COLO668 (cell line): Measurements from ENCODE around the gene ZNF615.
"Not testable (repeated sequence)": the region's sequence is repeated elsewhere in the genome, so short reads cannot be mapped to it uniquely, and the experiment has no call there.

Experiments
- DNase-seq: peaks from one replicate; lab custom pipeline; 2025; ENCODE audit not compliant: unreplicated experiment; lab: John Stamatoyannopoulos, UW

The ZNF615 gene

GRCh38 chr19:52007806-52008557, at the start of gene ZNF615:
Gene ZNF615, minus strand, starts transcription at chr19:52008211. Its CDS starts 4,500 bp downstream, at chr19:52003711.
- peak; percentile 87 for DNase-seq

DNA sequence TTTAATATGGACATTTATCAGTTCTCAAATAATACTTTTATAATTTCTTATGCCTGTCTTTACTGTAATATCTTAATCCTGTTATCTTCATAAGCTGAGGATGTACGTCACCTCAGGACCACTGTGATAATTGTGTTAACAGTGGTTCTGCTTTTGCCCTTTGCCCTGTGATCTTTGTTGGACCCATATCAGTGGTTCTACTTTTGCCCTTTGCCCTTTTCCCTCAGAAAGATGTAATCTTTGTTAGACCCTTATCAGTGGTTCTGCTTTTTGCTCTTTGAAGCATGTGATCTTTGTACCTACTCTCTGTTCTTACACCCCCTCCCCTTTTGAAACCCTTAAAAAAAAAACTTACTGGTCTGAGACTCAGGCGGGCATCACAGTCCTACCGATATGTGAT, 48.5 kb upstream of the ZNF615 start:
- not testable (repeated sequence) for DNase-seq

DNA sequence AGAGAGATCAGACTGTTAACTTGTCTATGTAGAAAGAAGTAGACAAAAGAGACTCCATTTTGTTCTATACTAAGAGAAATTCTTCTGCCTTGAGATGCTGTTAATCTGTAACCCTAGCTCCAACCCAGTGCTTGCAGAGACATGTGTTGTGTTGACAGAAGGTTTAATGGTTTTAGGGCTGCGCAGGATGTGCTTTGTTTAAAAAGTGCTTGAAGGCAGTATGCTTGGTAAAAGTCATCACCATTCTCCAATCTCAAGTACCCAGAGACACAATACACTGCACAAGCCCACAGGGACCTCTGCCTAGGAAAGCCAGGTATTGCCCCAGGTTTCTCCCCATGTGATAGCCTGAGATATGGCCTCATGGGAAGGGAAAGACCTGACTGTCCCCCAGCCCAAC, 43.7 kb upstream of the ZNF615 start:
- peak; percentile 8 for DNase-seq

GRCh38 chr19:52048555-52049501, 40.8 kb upstream of the ZNF615 start, which contains the start of gene ZNF432:
Gene ZNF432, minus strand, starts transcription at chr19:52048838. Its CDS starts 1,970 bp downstream, at chr19:52046868.
- DNase-seq, result peak; percentile 92

- no peak for DNase-seq
Observed at GRCh38 chr19:52039169-52039568, 31.2 kb upstream of the ZNF615 start.

GRCh38 chr19:52034051-52034728, 26.2 kb upstream of the ZNF615 start:
- DNase-seq, result no peak

DNA sequence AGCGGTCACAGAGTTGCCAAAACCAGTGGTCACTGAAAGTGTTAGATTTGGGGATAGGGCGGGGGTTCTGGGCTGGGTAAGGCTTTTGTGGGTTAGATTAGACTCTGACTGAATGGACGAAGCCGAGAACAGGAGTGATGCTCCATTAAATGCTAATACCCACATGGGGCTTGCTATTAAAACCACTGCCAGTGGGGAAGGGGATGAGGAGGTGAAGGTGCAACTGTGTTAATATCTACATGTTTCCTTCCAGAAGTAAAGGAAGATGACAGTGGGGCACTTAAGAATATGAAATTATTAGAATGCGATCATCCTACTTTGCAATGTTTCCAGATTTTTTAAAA, 20.7 kb upstream of the ZNF615 start:
- DNase-seq, result no peak

GRCh38 chr19:52028027-52028779, 20.2 kb upstream of the ZNF615 start, which contains the start of gene ZNF614:
Gene ZNF614, minus strand, starts transcription at chr19:52028379. Its CDS starts 2,634 bp downstream, at chr19:52025745.
- DNase-seq, result peak; percentile 88

DNA sequence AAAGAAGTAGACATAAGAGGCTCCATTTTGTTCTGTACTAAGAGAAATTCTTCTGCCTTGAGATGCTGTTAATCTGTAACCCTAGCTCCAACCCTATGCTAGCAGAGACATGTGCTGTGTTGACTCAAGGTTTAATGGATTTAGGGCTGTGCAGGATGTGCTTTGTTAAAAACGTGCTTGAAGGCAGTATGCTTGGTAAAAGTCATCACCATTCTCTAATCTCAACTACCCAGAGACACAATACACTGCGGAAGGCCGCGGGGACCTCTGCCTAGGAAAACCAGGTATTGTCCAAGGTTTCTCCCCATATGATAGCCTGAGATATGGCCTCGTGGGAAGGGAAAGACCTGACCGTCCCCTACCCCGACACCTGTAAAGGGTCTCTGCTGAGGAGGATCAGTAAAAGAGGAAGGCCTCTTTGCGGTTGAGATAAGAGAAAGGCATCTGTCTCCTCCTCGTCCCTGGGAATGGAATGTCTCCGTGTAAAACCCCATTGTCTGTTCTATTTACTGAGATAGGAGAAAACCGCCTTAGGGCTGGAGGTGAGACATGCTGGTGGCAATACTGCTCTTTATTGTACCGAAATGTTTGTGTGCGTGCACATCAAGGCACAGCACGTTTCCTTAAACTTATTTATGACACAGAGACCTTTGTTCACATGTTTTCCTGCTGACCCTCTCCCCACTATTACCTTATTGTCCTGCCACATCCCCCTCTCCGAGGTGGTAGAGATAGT, 18.4 kb upstream of the ZNF615 start:
- not testable (repeated sequence) for DNase-seq

GRCh38 chr19:52024478-52024877, 16.5 kb upstream of the ZNF615 start:
- not testable (repeated sequence) for DNase-seq

- DNase-seq, result no peak
Observed at GRCh38 chr19:52022193-52022592, 14.2 kb upstream of the ZNF615 start.

DNA sequence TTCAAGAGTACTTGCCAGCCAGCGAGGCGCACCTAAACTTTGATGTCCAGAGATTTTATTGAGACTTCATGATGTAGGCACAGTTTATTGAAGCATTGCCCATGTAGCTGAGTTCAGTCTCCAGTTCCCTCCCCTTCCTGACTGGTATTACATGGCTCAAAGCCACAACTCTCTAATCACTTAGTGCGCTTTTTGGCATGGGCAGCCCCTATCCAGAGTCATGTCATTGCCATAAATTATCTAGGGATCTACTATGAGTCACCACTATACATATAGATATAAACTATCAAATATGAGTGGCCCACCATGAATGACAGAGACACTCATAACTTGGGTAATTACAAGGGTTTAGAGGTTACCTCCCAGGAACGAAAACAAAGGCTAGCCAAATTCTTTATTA, 12.5 kb upstream of the ZNF615 start:
- DNase-seq, result no peak

GRCh38 chr19:52010674-52011073, 2.7 kb upstream of the ZNF615 start:
- no peak for DNase-seq

DNA sequence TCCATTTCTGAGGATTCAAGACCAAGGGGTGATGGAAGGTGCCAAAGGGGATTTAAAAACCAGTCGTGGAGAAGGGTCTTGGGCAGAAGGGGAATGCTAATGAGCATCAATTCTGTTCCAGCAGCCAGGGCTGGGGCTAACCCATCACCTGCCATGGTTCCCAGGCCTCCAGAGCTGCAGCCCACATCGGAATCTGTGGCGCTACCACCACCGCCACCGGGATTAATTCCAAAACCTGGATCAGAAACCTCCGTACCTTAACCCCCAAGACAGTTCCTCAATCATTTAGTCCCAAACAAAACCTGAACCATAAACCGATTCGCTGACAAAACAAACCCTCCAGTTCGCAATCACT, 583 bp downstream of the ZNF615 start:
- DNase-seq, result peak; percentile 17

DNA sequence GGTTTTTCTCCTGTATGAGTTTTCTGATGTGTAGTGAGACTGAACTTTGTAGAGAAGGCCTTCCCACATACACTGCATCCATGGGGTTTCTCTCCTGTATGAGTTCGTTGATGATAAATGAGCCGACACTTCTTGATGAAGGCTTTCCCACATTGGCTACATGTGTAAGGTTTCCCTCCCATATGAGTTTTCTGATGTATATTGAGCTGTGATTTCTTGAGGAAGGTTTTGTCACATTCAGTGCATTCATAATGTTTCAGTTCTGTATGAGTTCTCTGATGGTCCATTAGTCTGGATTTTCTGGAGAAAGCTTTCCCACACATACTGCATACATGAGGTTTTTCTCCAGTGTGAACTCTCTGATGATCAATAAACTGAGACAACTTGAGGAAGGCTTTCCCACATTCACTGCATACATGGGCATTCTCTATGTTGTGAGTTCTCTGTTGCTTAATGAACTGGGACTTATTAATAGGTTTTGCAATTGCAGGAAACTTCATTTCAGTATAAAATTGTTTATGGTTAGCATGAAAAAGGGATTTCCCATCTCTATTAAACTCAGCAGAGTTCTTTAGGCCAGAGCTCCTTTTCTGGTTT, 13.9 kb downstream of the ZNF615 start:
- DNase-seq, result no peak

GRCh38 chr19:51993422-51993821, 14.6 kb downstream of the ZNF615 start:
- no peak for DNase-seq

- DNase-seq, result peak; percentile 91
Observed at GRCh38 chr19:51986309-51987291, 21.4 kb downstream of the ZNF615 start, which contains the start of gene ZNF350. Gene ZNF350, minus strand, starts transcription at chr19:51986840. Its CDS starts 12,480 bp downstream, at chr19:51974360.

GRCh38 chr19:51983361-51983760, 24.6 kb downstream of the ZNF615 start:
- no peak for DNase-seq
